GM18505 (cell line): ENCODE data around the gene CLDN3.
"Not testable (repeated sequence)": the region's sequence is repeated elsewhere in the genome, so short reads cannot be mapped to it uniquely, and the experiment has no call there.

Experiments used
- ATAC-seq: cut with Tn5 transposase; IDR thresholded peaks from one replicate; pipeline ENCODE4 v1.9.1; 2021; ENCODE audit not compliant: unreplicated experiment
- POLR2A ChIP-seq: IDR thresholded peaks from 4 replicates; pipeline ENCODE4 v1.6.1; 2011; ENCODE audit warnings: borderline replicate concordance; ENCODE audit not compliant: insufficient read depth, insufficient read length; ENCODE audit errors: extremely low read depth

The CLDN3 gene

DNA sequence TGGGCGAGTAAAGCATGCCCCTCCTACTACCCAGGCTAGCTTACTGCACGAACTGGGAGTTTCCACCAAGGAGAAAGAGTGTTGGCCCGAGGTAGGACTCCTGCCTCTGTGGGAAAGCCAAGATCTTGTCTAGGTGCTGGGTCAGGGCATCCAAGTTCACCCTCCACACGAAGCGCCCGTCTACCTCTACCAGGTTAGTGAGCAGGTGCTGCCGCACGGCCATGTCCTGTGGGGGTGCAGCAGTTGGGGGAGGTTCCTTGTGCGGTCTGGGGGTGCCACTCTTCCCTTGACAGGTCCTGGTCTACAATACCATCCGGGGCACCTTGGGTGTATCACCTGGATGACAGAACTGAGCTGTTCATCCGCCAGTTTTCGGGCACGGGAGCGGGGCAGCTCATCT lies 33.2 kb downstream of the CLDN3 start:
- no peak for ATAC-seq
- TF ChIP-seq POLR2A = no peak

GRCh38 chr7:73735528-73735905 lies 34.6 kb downstream of the CLDN3 start:
- no peak for ATAC-seq
- no peak for TF ChIP-seq POLR2A

DNA sequence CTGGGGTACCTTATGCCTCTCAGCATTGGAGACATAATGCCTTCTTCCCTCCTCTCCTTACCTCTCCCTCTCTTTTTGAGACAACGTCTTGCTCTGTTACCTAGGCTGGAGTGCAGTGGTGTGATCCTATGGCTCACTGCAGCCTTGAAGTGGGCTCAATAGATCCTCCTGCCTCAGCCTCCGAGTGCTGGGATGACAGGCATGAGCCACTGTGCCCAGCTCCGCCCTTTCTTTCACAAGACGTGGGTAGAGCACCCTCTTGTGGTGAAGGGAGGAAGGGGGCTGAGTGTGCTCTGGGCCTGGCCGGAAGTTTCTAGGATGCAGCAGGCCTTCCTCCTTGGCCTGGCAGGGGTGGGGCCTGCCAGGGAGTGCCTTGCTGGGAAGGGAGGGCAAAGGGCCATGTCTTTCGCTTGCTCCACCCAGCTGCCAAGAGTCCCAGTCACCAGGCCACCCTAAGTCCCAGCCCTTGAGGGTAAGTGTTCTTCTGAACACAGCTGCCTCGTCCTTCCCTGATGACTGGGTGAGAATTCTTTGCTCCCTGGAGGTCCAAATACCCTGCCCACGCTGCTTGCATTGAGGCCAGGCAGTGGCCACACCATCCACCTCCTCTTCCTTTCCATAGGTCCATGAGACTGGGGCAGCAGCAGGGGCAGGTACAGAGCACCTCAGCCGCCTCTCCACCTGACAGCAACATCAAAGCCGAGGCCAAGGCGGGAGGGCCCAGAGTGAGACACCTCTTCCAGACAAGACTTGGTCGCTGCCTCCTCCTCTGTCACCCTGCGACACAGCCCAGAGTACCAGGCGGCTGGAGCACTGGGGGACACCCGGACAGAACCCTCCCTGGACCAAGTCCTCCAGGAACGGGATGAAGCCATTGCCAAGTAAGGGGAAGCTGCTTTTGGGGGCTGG lies 35.2 kb downstream of the CLDN3 start:
- ATAC-seq = no peak

GRCh38 chr7:73732397-73732796 lies 37.7 kb downstream of the CLDN3 start:
- ATAC-seq = no peak
- TF ChIP-seq POLR2A = no peak

More for the DNA sequence above, 35.2 kb downstream of the CLDN3 start:
- TF ChIP-seq POLR2A = peak; percentile 41

DNA sequence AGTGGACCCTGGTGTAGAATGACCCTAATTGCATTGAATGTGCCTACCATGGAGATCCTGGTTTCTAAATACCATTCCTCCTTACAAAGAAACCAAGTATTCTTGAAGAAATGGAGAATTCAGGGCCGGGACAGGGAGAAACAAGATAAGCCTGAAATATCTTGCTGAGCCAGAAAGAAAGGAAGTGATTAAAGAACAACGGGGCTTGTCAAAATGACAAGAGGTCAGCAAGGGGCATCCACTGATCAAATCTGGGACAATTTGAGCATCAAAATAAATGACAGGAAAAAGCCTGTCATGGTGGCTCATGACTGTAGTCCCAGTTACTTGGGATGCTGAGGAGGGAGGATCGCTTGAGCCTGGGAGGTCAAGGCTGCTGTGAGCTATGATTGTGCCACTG lies 39.6 kb downstream of the CLDN3 start:
- TF ChIP-seq POLR2A = no peak
- no peak for ATAC-seq

GRCh38 chr7:73728551-73728950 lies 41.5 kb downstream of the CLDN3 start:
- ATAC-seq = no peak

DNA sequence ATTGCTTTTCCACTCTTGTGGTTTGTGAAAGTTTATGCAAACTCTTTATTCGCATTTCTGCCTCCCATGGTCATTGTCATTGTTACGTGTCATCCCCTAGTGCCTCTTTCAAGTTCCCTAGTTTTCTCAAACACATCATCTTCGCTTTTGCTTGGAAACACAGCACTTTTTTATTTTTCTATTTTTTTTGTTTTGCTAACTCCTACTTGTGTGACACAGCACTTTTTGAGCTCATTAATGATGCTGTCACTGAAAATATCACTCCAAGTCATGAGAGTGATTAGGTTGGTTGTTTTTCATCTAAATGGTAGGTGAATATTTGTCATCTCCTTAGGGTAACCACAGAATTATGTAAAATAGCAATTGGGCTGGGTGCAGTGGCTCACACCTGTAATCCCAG lies 42.1 kb downstream of the CLDN3 start:
- no peak for ATAC-seq
- TF ChIP-seq POLR2A = no peak

More at GRCh38 chr7:73728551-73728950, 41.5 kb downstream of the CLDN3 start:
- TF ChIP-seq POLR2A = no peak

GRCh38 chr7:73726083-73726466 lies 44.0 kb downstream of the CLDN3 start:
- no peak for TF ChIP-seq POLR2A
- ATAC-seq = no peak

DNA sequence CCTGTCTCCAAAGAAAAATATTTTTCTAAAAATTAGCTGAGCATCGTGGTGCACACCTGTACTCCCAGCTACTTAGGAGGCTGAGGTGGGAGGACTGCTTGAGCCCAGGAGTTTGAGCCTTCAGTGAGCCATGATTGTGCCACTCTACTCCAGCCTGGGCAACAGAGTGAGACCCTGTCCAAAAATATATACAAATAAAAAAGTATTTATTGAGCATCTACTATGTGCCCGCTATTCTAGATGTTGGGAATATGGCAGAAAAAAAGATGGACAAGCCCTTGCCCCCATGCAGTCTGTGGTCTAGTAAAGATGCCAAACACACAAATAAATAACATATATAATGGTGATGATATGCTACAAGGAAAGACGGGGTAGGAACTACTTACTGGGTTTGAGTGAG lies 46.3 kb downstream of the CLDN3 start:
- no peak for TF ChIP-seq POLR2A
- no peak for ATAC-seq

GRCh38 chr7:73722785-73723184 lies 47.3 kb downstream of the CLDN3 start:
- TF ChIP-seq POLR2A = no peak
- no peak for ATAC-seq

- not testable (repeated sequence) for ATAC-seq
These were observed 47.9 kb downstream of the CLDN3 start for GRCh38 chr7:73722182-73722581.

- no peak for ATAC-seq
These were observed 48.7 kb downstream of the CLDN3 start for GRCh38 chr7:73721377-73721817.

DNA sequence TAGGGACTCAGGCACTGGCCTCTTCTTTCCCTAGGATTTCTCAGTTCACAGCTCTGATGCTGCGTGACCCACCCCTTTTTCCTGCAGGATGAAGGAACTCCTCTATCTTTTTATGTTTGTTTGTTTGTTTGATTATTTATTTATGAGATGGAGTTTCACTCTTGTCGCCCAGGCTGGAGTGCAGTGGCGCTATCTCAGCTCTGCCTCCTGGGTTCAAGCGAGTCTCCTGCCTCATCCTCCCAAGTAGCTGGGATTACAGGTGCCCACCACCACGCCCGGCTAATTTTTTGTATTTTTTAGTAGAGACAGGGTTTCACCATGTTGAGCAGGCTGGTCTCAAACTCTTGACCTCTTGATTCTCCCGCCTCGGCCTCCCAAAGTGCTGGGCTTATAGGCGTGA lies 49.6 kb downstream of the CLDN3 start:
- not testable (repeated sequence) for ATAC-seq

More at GRCh38 chr7:73721377-73721817, 48.7 kb downstream of the CLDN3 start:
- TF ChIP-seq POLR2A = no peak

DNA sequence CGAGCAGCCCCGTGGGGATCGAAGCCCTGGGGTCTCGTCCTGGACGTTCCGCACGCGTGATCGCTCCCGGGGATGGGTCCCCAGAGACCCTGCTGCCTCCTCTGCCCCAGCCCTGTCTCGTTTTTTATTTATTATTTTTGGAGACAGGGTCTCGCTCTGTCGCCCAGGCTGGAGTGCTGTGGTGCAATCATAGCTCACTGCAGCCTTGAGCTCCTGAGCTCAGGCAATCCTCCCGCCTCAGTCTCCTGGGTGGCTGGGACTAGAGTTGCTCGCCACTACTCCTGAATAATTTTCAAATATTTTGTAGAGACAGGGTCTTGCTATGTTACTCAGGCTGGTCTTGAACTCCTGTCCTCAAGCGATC lies 50.3 kb downstream of the CLDN3 start:
- ATAC-seq = peak; percentile 4
- no peak for TF ChIP-seq POLR2A
